DMS153 (cell line): ENCODE data around the gene LYST.
A peak's percentile ranks its signal among the peaks of the same experiment; 100 is the strongest.
"Not testable (repeated sequence)": the region's sequence is repeated elsewhere in the genome, so short reads cannot be mapped to it uniquely, and the experiment has no call there.

ENCODE experiments used
- DNase-seq: peaks from one replicate; lab custom pipeline; 2025; lab: John Stamatoyannopoulos, UW

Gene LYST

GRCh38 chr1:235866205-235866912 is at the start of gene LYST:
LYST (minus strand) TSS chr1:235866906; CDS start chr1:235830417, 36,489 bp downstream.
- DNase-seq, result peak; percentile 43

GRCh38 chr1:235915489-235915888 is 48.8 kb upstream of the LYST start:
- not testable (repeated sequence) for DNase-seq

- no peak for DNase-seq
Observed at GRCh38 chr1:235913311-235913710, 46.6 kb upstream of the LYST start.

- no peak for DNase-seq
Observed at GRCh38 chr1:235911876-235912275, 45.2 kb upstream of the LYST start.

GRCh38 chr1:235911300-235911662 is 44.6 kb upstream of the LYST start:
- no peak for DNase-seq

DNA sequence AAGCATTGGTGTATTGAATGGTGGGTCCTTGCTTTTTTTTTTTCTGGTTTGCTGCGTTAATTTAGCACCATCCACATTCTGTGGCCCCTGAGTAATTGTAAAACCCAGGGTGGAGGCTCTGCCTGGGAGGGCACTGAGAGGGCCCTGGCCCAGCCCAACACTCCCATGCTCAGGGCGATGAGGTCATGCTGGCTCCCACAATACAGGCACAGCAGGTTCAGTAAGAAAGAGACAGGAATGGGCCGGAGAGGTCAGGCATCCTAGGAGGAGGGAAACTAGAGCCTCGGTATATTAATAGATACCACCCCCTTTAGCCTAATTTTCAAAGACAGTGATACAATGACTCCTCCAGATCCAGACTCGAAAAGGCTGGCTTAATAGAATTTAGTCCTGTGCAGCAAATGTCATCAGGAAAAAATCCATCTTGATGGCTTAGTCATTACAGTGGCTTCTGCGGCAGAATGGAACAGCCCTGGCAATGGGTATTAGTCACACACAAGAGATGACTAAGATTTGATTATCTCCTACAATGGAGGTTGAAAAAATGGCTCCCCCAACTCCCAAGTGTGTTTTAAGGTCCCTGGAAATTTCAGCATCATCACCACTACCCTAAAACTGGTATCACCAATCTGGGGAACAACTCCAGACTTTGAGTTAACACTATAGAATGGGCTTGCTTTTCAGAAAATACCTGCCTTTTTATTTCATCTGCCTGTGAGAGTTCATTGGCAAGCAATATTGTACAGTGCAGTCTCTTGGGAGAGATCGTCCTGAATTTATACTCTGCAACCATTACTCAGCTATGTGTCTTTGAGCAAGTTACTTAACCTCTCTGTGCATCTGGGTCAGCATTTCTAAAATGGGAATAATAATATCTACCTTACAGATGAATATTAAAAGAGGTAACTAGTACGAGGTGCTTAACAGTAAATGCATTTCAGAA is 43.9 kb upstream of the LYST start:
- no peak for DNase-seq

DNA sequence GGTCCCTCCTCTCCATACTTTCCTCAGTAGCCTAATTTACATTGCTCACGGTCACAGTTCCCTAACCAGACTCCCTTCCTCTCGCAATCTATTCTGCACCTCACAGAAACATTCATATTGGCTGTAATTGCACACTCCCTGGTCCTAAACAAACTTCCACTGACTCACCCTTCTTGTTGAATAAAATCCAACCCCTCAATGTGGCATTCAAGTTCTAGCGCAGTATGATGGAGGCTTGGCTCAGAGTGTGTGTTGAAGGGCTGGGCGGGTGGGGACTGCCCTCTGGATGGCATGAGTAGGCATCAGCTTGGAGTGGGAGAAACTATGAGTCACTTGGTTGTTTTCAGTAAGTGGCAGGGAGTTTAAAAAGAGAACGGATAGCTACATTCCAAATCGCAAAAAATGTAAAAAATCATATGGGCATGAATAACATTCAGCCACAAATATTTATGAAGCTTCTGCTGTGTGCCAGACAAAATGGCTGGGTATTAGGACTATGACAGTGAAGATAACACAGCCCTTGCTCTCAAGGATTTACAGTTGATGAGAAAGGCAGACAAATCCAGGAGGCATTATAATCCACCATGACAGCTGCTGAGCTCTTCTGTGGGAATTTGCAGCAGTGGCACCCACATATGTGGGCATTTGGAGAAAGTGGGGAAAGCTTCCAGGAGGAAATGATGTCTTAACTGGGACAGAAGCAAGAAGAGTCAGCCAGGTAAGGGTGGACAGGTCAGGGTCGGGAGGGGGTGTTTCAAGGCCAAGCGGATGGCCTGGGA is 42.2 kb upstream of the LYST start:
- DNase-seq, result no peak

GRCh38 chr1:235907897-235908240 is 41.2 kb upstream of the LYST start:
- DNase-seq, result no peak

GRCh38 chr1:235907187-235907896 is 40.6 kb upstream of the LYST start:
- DNase-seq, result no peak

DNA sequence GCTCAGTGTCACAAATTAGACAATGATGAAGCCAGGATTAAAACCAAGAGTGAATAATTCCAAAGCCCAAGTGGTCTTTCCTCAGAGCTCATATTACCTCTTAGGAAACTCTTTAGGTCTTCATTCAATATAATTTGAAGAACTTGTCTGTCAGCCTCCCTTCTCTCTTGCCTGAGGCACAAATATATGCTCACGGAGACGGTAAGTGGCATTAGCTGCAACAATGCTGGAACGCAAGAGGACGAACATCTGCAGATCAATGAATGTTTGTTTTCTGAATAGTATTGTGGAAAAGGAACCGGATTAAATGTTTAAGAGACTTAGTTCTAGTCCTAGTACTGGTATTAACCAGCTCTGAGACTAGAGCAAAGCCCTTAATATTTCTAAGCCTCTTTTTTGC is 39.7 kb upstream of the LYST start:
- no peak for DNase-seq

DNA sequence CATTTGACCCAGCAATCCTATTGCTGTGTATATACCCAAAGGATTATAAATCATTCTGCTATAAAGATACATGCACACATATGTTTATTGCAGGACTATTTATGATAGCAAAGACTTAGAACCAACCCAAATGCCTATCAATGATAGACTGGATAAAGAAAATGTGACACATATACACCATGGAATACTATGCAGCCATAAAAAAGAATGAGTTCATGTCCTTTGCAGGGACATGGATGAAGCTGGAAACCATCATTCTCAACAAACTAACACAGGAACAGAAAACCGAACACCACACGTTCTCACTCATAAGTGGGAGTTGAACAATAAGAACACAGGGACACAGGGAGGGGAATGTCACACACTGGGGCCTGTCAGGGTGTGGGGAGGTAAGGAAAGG is 37.1 kb upstream of the LYST start:
- not testable (repeated sequence) for DNase-seq

- no peak for DNase-seq
Observed at GRCh38 chr1:235902677-235903542, 36.2 kb upstream of the LYST start.

- no peak for DNase-seq
Observed at GRCh38 chr1:235901461-235901860, 34.8 kb upstream of the LYST start.

GRCh38 chr1:235898126-235898525 is 31.4 kb upstream of the LYST start:
- no peak for DNase-seq

DNA sequence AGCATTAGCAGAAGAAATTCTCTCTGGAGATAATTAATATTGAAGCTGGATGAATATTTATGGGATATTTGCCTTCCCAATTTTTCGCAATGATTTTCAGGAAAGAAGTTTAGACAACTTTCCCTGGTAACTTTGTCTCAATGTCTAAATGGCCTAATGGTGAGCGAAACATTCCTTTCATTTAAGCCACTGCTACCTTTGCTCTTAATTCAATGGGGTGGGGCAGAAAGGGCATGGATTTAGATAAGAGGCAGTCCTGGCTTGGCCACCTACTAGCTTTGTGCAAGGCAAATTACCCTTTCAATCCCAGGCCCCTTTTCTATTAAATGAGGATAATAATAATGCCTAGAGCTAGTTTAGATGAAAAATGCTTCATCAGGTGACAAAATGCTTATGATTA is 27.1 kb upstream of the LYST start:
- DNase-seq, result no peak

- DNase-seq, result no peak
Observed at GRCh38 chr1:235892734-235893413, 26.2 kb upstream of the LYST start.

DNA sequence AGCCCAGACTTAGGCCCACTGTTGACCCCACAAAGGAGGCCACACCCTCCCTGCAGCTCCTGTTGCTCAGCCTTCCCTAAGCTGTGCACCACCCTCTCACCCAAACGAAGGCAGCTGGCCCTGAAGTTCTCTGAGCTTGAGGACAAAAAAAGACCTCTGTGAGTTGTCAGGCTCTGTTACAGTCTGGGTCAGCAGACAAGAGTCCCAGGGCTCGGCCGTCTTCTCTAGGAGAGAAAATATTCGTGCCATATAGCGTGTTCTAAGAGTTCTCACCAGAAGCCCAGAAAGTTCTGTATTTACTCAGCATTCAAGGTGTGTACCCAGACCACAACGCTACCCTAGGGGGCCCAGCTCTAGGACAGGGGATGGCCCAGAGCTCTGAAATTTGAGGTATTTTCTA is 25.5 kb upstream of the LYST start:
- no peak for DNase-seq

GRCh38 chr1:235888119-235888643 is 21.5 kb upstream of the LYST start:
- no peak for DNase-seq

- DNase-seq, result no peak
Observed at GRCh38 chr1:235887676-235888075, 21.0 kb upstream of the LYST start.

DNA sequence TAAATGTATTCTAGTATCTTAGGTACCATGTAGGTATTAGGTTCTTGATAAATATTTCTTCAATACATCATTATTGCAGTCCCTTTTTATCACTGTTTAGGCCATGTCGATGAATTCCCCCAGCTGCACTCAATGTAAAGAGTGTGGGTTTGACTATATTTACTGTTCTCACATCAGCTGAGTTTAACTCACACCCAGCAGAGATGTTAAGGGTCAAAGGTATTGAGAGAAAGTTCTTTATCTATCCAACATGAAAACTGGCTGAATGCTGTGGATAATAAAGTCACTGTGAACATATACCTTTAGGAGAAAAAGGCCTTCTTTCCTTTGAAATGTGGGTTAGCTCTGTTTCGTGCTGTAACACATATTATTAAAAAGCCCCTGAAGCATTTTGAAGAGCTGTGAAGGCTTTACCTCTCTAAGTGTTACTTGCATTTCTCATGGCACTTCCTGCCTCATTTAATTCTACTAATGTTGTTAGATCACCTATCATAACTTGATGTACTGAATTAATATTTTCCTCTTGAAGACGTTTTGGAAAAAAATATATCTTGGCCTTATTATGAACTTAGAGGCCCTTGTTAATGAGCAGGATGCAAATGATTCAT is 19.1 kb upstream of the LYST start:
- no peak for DNase-seq
